ENCODE measurements around the gene U2AF2.
A peak's percentile ranks its signal among the peaks of the same experiment; 100 is the strongest.

DNA sequence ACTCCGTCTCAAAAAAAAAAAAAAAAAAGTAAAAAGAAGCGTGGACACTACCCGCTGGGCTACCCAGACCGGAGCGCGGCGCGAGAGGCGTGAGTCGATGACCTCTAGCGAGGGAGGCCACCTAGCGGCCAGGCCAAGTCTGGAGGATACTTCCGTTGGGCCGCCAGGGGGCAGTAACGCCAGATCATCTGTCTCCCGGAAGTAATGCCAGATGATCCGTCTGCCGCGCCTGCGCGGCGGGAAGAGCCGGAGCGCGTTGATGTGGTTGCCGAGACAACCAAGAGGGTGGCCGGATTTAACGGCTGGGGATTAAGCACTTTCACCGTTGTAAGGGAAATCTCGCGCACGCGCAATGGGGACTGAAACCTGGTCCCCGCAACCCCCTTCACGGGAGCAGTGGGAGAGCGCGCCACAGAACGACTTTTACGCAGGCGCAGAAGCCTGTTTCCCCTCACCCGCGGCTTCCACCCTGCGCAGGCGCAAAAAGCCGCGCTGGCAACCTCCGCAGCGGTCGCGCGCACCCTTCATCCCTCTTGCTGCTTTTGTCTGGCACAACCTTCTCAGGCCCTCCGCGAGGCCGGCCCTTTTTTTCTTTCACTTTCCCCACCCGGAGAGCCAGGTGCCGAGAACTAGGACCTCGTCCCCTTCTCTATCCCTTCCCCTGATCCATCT, 1.0 kb upstream of the U2AF2 start:
- TF ChIP-seq, protein P1, sequence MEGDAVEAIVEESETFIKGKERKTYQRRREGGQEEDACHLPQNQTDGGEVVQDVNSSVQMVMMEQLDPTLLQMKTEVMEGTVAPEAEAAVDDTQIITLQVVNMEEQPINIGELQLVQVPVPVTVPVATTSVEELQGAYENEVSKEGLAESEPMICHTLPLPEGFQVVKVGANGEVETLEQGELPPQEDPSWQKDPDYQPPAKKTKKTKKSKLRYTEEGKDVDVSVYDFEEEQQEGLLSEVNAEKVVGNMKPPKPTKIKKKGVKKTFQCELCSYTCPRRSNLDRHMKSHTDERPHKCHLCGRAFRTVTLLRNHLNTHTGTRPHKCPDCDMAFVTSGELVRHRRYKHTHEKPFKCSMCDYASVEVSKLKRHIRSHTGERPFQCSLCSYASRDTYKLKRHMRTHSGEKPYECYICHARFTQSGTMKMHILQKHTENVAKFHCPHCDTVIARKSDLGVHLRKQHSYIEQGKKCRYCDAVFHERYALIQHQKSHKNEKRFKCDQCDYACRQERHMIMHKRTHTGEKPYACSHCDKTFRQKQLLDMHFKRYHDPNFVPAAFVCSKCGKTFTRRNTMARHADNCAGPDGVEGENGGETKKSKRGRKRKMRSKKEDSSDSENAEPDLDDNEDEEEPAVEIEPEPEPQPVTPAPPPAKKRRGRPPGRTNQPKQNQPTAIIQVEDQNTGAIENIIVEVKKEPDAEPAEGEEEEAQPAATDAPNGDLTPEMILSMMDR (IDR thresholded peaks at IDR 0.05; ENCODE audit: insufficient read depth, low read depth, low read length), result peak; percentile 99
- no peak for TF ChIP-seq EZH2 (IDR thresholded peaks at IDR 0.05; ENCODE audit: insufficient read depth, low read length)

Measured in astrocyte (in vitro differentiated cells and primary cell).